MM.1S (cell line): ENCODE results near the gene LCLAT1.

ENCODE experiments used
- EZH2 ChIP-seq: fragments of 300-600 bp; sonication (generic); optimal IDR thresholded peaks from 2 replicates; pipeline ENCODE3; 2017; ENCODE audit warnings: low read depth, mild to moderate bottlenecking, antibody characterized with exemption, low read length, mixed read lengths
- EZH2phosphoT487 ChIP-seq: fragments of 300-600 bp; sonication (generic); IDR thresholded peaks from 2 replicates; pipeline ENCODE4 v1.6.1; 2018; ENCODE audit warnings: antibody characterized with exemption, low read length
- TF ChIP-seq, protein P1 (sequence below): fragments of 300-600 bp; sonication (generic); IDR thresholded peaks from 2 replicates; pipeline ENCODE4 v1.5.1; 2016; ENCODE audit warnings: antibody characterized with exemption, low read length, mixed read lengths

DNA sequence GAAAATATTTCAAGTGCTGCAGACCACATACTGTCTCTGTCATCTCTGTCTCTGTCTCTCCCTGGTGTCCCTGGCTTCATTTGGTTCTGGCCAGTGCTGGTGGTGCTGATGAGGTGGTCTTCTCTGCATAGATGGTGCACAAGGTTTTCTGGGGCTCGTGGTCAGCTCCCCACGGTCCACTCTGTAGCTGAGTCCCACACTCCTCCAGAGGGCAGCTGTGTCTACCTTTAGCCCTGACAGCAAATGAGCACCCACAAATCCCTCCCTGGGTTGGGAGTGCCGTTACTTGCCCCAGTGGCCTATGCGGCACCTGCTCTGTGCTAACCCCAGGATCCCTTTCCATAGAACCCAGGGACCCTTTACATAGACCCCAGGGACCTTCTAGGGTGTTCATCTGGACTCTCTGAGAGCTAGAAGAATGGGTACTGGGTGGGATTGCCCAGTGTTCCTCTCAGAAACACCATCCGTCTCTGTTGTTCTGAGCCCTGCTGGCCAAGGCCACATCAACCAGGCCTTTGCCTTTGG, 230.9 kb downstream of the LCLAT1 start:
- TF ChIP-seq, protein P1, sequence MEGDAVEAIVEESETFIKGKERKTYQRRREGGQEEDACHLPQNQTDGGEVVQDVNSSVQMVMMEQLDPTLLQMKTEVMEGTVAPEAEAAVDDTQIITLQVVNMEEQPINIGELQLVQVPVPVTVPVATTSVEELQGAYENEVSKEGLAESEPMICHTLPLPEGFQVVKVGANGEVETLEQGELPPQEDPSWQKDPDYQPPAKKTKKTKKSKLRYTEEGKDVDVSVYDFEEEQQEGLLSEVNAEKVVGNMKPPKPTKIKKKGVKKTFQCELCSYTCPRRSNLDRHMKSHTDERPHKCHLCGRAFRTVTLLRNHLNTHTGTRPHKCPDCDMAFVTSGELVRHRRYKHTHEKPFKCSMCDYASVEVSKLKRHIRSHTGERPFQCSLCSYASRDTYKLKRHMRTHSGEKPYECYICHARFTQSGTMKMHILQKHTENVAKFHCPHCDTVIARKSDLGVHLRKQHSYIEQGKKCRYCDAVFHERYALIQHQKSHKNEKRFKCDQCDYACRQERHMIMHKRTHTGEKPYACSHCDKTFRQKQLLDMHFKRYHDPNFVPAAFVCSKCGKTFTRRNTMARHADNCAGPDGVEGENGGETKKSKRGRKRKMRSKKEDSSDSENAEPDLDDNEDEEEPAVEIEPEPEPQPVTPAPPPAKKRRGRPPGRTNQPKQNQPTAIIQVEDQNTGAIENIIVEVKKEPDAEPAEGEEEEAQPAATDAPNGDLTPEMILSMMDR, result no peak
- no peak for TF ChIP-seq EZH2
- TF ChIP-seq EZH2phosphoT487, result no peak
